GM13977 (cell line): ENCODE measurements around the gene CYFIP2.

Source experiments
- DNase-seq: peaks from one replicate; pipeline ENCODE4 v3.0.0; 2012; ENCODE audit warnings: low spot score
- CTCF ChIP-seq: IDR thresholded peaks from 2 replicates; pipeline ENCODE4 v1.5.1; 2012; ENCODE audit warnings: mild to moderate bottlenecking, control low read depth; ENCODE audit not compliant: insufficient read depth; ENCODE audit errors: extremely low read depth, missing control alignments
- in situ Hi-C: fragments of 300-500 bp; cut with MboI; formaldehyde crosslinking; loops from one replicate; pipeline ENCODE4 v1.12.0; 2022; ENCODE audit warnings: low sequenced_read_pairs, low pct_unique_long_range_greater_than_20kb, mixed read lengths, inconsistent platforms; ENCODE audit not compliant: unreplicated experiment

CYFIP2 gene

DNA sequence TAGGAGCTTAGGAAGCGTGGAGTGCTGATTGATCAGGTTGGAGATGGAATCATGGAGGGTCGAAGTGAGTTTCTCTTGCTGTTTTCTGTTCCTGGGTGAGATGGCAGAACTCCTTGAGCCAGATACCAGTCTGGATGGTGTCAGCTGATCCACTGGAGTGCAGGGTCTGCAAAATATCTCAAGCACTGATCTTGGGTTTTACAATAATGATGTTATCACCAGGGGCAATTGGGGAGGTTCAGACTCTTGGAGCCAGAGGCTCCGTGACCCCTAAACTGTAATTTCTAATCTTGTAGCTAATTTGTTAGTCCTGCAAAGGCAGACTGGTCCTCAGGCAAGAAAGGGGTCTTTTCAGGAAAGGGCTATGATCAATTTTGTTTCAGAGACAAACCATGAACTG lies 114.1 kb downstream of the CYFIP2 start:
- no peak for DNase-seq
- in situ Hi-C loops = no loop called here
- no peak for TF ChIP-seq CTCF

DNA sequence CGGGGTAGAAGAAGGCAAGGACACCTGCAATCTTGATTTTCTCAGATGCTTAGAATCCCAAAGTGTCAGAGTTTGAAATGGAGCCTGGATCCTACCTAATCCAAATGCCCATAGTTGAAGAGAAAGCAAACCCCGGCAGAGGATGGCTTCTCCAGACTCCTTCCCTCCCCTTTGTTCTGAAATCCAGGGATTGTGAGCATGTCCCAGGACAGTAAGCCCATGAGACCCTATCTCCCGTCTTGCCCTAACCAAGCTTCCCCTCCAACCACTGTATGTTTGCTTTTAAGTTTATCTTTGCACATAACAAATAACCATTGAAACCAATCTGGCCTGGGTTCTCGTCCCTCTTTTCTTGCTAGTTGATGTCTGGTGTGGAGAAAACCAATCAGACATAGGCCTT lies 115.8 kb downstream of the CYFIP2 start:
- in situ Hi-C loops = no loop called here
- DNase-seq = no peak
- no peak for TF ChIP-seq CTCF

- TF ChIP-seq CTCF = no peak
- in situ Hi-C loops = no loop called here
- no peak for DNase-seq
Measured at GRCh38 chr5:157382996-157383800, 117.3 kb downstream of the CYFIP2 start.

DNA sequence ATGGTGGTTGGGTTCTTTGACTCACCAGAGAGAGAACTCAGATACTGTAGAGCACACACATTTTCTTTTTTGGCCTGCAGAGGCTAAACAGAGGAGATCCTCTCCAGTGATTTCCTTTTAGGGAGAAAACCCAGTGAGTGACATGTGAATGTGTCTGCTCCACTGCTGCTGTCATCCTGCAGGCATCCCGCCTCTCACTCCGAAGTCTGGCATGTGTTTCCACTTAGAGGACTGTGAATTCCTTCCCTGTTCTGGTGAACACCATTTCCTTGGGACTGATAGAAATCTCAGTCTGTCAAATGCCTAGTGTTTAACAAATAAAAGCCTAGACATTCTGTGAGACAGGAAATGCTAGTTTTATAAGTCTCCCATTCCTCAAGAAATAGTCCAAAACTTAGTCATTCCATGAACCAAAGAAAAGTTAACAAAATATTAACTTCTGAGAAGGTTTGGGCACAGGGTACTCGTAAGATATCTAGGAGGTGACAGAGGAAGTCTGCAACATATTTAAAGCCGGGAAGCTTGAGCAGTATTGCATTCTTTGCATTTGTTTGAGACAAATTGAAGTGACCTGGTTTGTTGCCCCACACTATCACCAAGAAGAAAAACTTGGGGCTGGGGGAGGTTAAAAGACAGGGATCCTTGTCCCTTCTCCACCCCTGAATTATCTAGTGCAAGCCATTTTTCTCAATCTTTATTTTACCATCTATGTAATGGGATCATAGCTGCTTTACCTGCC lies 119.2 kb downstream of the CYFIP2 start:
- no peak for DNase-seq
- no peak for TF ChIP-seq CTCF
- in situ Hi-C loops = no loop called here

GRCh38 chr5:157387041-157387563 lies 121.2 kb downstream of the CYFIP2 start:
- TF ChIP-seq CTCF = no peak
- in situ Hi-C loops = no loop called here
- DNase-seq = no peak

- no peak for TF ChIP-seq CTCF
- in situ Hi-C loops = no loop called here
- no peak for DNase-seq
Measured at GRCh38 chr5:157387683-157388093, 121.8 kb downstream of the CYFIP2 start.
